Suprapubic skin (tissue), 4 donors: ENCODE data around the gene GCSAM. TPM values are rescaled to one million over a fixed set of nuclear protein-coding genes. Genes with fewer than 3 reads are reported as not detected.
A peak's percentile ranks its signal among the peaks of the same experiment; 100 is the strongest.

Source experiments
- DNase-seq, 2 donors: peaks; one replicate each; pipeline ENCODE4 v3.0.0-alpha.2; 2019; ENCODE audit warnings: low spot score in 2 of 2
- H3K27ac ChIP-seq: fragments of 200-600 bp; sonication (generic); one replicate; pipeline ENCODE4 v1.5.1; 2019
- H3K27me3 ChIP-seq: fragments of 200-600 bp; sonication (generic); one replicate; pipeline ENCODE4 v1.5.1; 2019
- H3K36me3 ChIP-seq: fragments of 200-600 bp; sonication (generic); one replicate; pipeline ENCODE4 v1.5.1; 2019
- H3K4me1 ChIP-seq: fragments of 200-600 bp; sonication (generic); one replicate; pipeline ENCODE4 v1.5.1; 2019
- H3K4me3 ChIP-seq: fragments of 200-600 bp; sonication (generic); one replicate; pipeline ENCODE4 v1.5.1; 2019; ENCODE audit warnings: mild to moderate bottlenecking
- H3K9me3 ChIP-seq: fragments of 200-600 bp; sonication (generic); one replicate; pipeline ENCODE4 v1.5.1; 2019
- CTCF ChIP-seq, 2 donors: fragments of 200-600 bp in 1 of 2; fragments of 450-650 bp in 1 of 2; sonication (generic) in 1 of 2; IDR thresholded peaks; one replicate each; pipeline ENCODE4 v1.5.1; 2016 to 2019; ENCODE audit warnings: antibody characterized with exemption in 2 of 2, mild to moderate bottlenecking in 1 of 2, moderate library complexity in 1 of 2
- EP300 ChIP-seq: sonication (generic); formaldehyde crosslinking; IDR thresholded peaks from one replicate; pipeline ENCODE4 v1.6.1; 2017; ENCODE audit warnings: antibody characterized with exemption
- POLR2A ChIP-seq, 2 donors: fragments of 450-650 bp; IDR thresholded peaks; one replicate each; pipeline ENCODE4 v1.6.1; 2017; ENCODE audit warnings: antibody characterized with exemption in 2 of 2, mild to moderate bottlenecking in 2 of 2, moderate library complexity in 2 of 2
- POLR2AphosphoS5 ChIP-seq, 3 donors: sonication (generic); formaldehyde crosslinking; IDR thresholded peaks; one replicate each; pipeline ENCODE4 v1.6.1; 2017; ENCODE audit warnings: antibody characterized with exemption in 3 of 3
- WGBS: methylation state at CpG from one replicate; pipeline ENCODE4 v1.1.5; 2018; 5-methylcytosine and 5-hydroxymethylcytosine counted together
- total RNA-seq, 4 donors: library from RNA; depleted of rRNA; stranded (reverse); fragments of >200 nt; gene quantifications; one replicate each; pipeline ENCODE4 v1.1.0, GENCODE V29; 2016

The GCSAM gene
- total RNA-seq, 4 donors from 2014 or later, result 0.62 to 1.4 (median 1.3) TPM

GRCh38 chr3:112086875-112087524 lies 46.0 kb downstream of the GCSAM start:
- no peaks in the 10 kb centered on the region for H3K9me3 ChIP-seq
- peak overlapping the region; percentile 84 for H3K27ac ChIP-seq
- 24% methylated on average over 14 of the region's 14 CpGs for WGBS
- H3K36me3 ChIP-seq, result no peaks in the 10 kb centered on the region
- H3K27me3 ChIP-seq, result no peaks in the 10 kb centered on the region
- peaks cover 34% of the 10 kb centered on the region for H3K4me1 ChIP-seq
- no peak for DNase-seq
- no peak for TF ChIP-seq EP300
- no peak for TF ChIP-seq POLR2AphosphoS5 (IDR thresholded peaks at IDR 0.05)
- no peak for TF ChIP-seq CTCF (IDR thresholded peaks at IDR 0.05)
- TF ChIP-seq POLR2A (IDR thresholded peaks at IDR 0.05), result no peak
- H3K4me3 ChIP-seq, result peak overlapping the region; percentile 69

- no peaks in the 10 kb centered on the region for H3K36me3 ChIP-seq
- peak within 1 kb of the TSS; percentile 69 for H3K4me3 ChIP-seq
- TF ChIP-seq POLR2AphosphoS5 (IDR thresholded peaks at IDR 0.05) (no peak), EP300 (no peak), CTCF (IDR thresholded peaks at IDR 0.05) (no peak), POLR2A (IDR thresholded peaks at IDR 0.05) (no peak)
- H3K9me3 ChIP-seq, result no peaks in the 10 kb centered on the region
- peaks cover 34% of the 10 kb centered on the region for H3K4me1 ChIP-seq
- no peaks in the 10 kb centered on the region for H3K27me3 ChIP-seq
- under 1% methylated on average over 25 of the region's 67 CpGs for WGBS
- peak within 1 kb of the TSS; percentile 84 for H3K27ac ChIP-seq
- DNase-seq, result peak; percentile 81 to 87
Measured at GRCh38 chr3:112086076-112086854, 46.8 kb downstream of the GCSAM start, which contains the start of gene C3orf52. TSS of gene C3orf52 (plus strand) at chr3:112086389. CDS start at chr3:112086408, 19 bp downstream.

GRCh38 chr3:112085735-112086075 lies 47.3 kb downstream of the GCSAM start:
- TF ChIP-seq POLR2AphosphoS5 (IDR thresholded peaks at IDR 0.05) (no peak), EP300 (no peak), POLR2A (IDR thresholded peaks at IDR 0.05) (no peak), CTCF (IDR thresholded peaks at IDR 0.05) (no peak)
- H3K27ac ChIP-seq, result peak overlapping the region; percentile 84
- WGBS, result 41% methylated on average over 5 of the region's 12 CpGs

GRCh38 chr3:112084980-112085705 lies 47.9 kb downstream of the GCSAM start:
- 85% methylated on average over 7 of the region's 7 CpGs for whole genome bisulfite sequencing
- H3K27me3 ChIP-seq, result no peaks in the 10 kb centered on the region
- H3K9me3 ChIP-seq, result no peaks in the 10 kb centered on the region
- TF ChIP-seq POLR2AphosphoS5 (IDR thresholded peaks at IDR 0.05) (no peak), POLR2A (IDR thresholded peaks at IDR 0.05) (no peak), EP300 (no peak), CTCF (IDR thresholded peaks at IDR 0.05) (no peak)
- H3K4me3 ChIP-seq, result no peak overlapping the region
- H3K36me3 ChIP-seq, result no peaks in the 10 kb centered on the region
- peaks cover 27% of the 10 kb centered on the region for H3K4me1 ChIP-seq
- H3K27ac ChIP-seq, result peak overlapping the region; percentile 84
- DNase-seq, result no peak

More at GRCh38 chr3:112085735-112086075, 47.3 kb downstream of the GCSAM start:
- H3K36me3 ChIP-seq, result no peaks in the 10 kb centered on the region
- H3K27me3 ChIP-seq, result no peaks in the 10 kb centered on the region
- H3K4me1 ChIP-seq, result peaks cover 30% of the 10 kb centered on the region
- H3K9me3 ChIP-seq, result no peaks in the 10 kb centered on the region
- peak overlapping the region; percentile 69 for H3K4me3 ChIP-seq
- DNase-seq, result no peak
